ENCODE results near the gene CMAS.
"Not testable (repeated sequence)": the region's sequence is repeated elsewhere in the genome, so short reads cannot be mapped to it uniquely, and the experiment has no call there.

Gene CMAS

GRCh38 chr12:22088886-22089285, 42.9 kb downstream of the CMAS start:
- no peak for TF ChIP-seq CTCF (IDR thresholded peaks at IDR 0.05; ENCODE audit: low read depth, low read length)

GRCh38 chr12:22089486-22089885, 43.5 kb downstream of the CMAS start:
- no peak for TF ChIP-seq CTCF (IDR thresholded peaks at IDR 0.05; ENCODE audit: low read depth, low read length)
- no peak for DNase-seq (ENCODE audit: extremely low read depth, low read depth)

More at GRCh38 chr12:22088886-22089285, 42.9 kb downstream of the CMAS start:
- no peak for DNase-seq (ENCODE audit: extremely low read depth, low read depth)

- DNase-seq (ENCODE audit: extremely low read depth, low read depth) = not testable (repeated sequence)
These were observed 53.0 kb downstream of the CMAS start for GRCh38 chr12:22099062-22099461.

- peak; percentile 63 for TF ChIP-seq CTCF (IDR thresholded peaks at IDR 0.05; ENCODE audit: low read depth, low read length)
- no peak for DNase-seq (ENCODE audit: extremely low read depth, low read depth)
These were observed 55.1 kb downstream of the CMAS start for GRCh38 chr12:22100958-22101748.

GRCh38 chr12:22101749-22102243, 55.8 kb downstream of the CMAS start:
- no peak for TF ChIP-seq CTCF (IDR thresholded peaks at IDR 0.05; ENCODE audit: low read depth, low read length)
- DNase-seq (ENCODE audit: extremely low read depth, low read depth) = peak; percentile 59

GRCh38 chr12:22103418-22103817, 57.4 kb downstream of the CMAS start:
- no peak for TF ChIP-seq CTCF (IDR thresholded peaks at IDR 0.05; ENCODE audit: low read depth, low read length)
- no peak for DNase-seq (ENCODE audit: extremely low read depth, low read depth)

GRCh38 chr12:22105542-22105941, 59.5 kb downstream of the CMAS start:
- no peak for TF ChIP-seq CTCF (IDR thresholded peaks at IDR 0.05; ENCODE audit: low read depth, low read length)
- no peak for DNase-seq (ENCODE audit: extremely low read depth, low read depth)

GRCh38 chr12:22110176-22110575, 64.2 kb downstream of the CMAS start:
- DNase-seq (ENCODE audit: extremely low read depth, low read depth) = no peak
- TF ChIP-seq CTCF (IDR thresholded peaks at IDR 0.05; ENCODE audit: low read depth, low read length) = no peak

All from AG09319 (cell line).